HG02852 (cell line): ENCODE results near the gene TSPEAR.
"Not testable (repeated sequence)": the region's sequence is repeated elsewhere in the genome, so short reads cannot be mapped to it uniquely, and the experiment has no call there.

Source experiments
- ATAC-seq: cut with Tn5 transposase; IDR thresholded peaks from one replicate; pipeline ENCODE4 v1.9.1; 2021; ENCODE audit warnings: mild to moderate bottlenecking, moderate library complexity; ENCODE audit not compliant: unreplicated experiment

TSPEAR gene

DNA sequence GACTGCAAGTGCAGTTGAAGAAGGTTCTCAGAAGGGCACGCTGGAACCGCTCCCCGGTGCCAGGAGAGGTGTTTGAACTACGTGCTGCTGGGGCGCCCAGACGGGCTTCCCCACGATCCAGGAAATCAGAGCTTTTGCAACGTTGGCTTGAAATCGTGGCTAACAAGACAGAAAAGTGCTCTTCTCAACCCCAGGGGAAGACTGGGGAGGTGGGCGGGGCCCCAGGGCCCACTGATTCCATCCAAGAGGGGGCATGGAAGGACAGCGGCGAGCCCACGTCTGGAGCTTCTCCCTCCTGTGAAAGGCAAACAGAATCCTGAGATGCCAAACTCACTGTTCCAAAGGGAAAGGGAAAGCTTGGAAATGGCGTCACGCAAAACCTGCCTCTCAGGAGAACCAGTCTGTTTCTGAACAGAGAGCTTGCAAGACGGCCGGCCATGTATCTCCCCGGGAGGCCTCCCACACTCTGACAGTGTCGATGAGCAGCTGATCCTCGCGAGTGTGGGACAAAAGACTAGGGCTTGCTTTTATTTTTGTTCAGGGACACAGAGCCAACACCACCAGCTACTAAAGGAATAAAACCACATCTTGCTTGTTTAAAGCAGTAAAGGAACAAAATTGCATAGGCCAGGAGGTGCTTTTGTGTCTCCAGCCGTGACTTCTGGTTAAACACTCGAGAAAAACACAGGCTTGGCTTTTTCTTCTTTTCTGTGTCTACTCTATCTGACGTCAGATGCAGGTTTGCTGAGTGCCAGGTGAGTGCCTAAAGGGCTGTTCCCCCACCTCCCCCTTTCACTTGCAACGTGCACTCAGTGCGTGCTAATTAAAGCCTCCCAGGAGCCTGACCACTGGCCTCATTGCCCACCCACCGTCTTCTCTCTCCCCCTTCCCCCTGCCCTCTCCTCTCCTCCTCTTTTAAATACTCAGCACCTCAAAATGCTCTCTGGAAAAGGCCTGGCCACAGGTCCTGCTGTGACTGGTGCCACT is 214.5 kb downstream of the TSPEAR start:
- ATAC-seq, result no peak

DNA sequence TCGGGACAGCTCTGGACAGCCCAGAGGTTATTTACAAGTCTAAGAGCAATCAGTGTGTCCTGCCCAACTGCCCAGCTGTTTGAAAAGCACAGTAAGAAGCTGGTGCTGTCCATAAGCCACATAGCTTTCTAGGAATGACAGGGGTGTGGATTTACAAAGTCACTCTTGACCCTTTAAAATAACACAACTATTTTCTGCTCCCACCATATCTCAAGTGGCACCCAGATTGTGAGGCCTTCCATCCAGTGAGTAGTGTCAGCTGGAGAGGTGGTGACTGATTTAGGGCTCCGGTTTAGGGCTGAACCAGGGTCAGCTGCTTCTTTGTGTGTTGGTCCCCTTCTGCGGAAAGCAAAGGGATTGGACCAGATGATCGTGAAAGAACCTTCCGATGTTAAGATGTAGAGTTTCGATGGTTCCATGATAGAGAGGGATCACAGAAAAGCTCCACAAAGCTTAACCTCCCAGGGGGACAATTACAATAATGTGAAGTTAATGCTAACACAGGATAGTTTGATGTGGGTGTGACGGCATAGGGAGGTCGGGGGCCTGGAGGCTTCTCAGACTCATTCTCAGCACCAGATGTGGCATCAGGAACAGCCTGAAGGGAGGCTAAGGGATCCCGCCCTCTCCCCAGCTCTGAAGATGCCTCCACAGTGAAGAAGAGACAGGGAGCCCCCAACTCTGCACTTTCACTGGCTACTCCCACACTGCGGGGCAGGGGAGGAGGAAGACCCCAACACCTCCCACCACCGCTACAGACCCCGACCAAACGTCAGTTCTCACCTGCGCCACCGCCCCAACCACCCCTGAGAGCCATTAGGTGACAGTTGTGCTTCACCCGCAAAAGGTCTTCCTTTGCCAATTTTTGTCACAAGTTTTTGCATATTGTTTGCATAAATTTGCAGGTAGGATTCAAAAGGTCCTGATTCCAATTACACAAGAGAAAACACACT is 215.5 kb downstream of the TSPEAR start:
- no peak for ATAC-seq

DNA sequence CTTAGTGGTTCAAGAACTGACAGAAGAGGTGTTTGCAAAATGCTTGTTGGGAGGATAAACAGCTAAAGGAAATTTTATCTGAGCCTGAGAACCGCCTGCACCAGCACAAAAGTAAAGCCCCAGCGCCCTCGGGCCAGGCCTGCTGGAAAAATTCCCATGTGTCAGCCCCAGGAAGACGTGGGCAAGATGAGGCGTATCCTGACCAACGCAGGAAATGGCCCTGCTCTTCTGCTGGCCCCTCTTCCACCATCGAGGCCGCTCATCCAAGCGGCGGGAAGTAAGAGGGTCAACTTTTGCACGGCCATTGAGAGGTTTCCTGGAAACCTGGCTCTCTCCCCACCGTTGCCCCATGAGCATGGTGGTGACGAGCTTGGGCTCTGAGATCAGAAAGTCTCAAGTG is 216.4 kb downstream of the TSPEAR start:
- ATAC-seq, result no peak

DNA sequence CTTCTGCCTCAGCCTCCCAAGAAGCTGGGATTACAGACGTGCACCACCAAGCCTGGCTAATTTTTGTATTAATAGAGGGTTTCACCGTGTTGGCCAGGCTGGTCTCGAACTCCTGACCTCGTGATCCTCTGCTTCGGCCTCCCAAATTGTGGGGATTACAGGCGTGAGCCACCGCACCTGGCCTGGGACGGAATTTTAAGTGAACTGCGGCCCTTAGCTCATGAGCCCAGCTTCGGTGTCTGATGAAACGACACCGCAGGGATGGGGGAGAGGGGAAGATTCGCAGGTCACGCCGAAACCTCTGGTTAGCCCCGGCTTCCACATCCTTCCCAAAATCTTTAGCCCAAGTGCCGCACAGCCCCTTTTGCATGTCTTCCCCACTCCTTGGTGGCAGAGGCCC is 217.0 kb downstream of the TSPEAR start:
- ATAC-seq, result no peak

DNA sequence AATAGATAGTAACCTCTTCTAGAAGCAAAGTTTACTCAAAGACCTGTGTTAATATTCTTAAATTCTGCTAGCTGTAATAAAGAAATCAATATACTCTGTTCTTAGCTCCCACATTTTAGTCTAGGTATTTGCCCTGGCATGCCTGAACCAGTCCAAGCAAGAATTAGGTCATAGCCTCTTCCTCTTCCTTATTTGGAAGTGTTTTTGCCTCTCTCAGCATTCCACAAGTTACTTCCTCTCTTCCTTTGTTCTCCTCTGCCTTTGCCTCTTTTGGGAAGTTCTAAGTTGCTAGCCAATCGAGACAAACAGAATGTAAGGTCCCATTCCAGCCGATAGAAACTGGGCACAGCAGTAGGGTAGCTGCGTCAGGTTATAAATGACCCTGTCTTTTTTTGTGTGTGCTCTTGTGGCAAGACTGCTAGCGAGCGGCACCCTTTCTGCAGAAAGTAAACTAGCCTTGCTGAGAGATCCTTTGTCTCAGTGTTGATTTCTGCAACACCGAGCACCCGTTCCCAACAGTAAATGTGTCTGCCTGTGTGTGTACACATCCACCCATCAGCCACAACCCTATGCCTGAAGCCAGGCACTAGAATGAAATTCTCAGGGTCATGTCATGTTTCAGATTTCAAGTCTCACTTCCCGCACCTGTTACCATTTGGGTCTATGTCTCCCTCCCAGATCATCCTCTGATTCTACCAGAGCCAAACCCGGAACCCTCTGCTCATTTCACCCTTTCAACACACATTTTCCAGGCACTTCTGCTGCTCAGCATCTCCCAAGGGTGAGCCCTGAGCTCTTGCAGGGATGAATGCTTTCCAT is 218.6 kb downstream of the TSPEAR start:
- ATAC-seq, result no peak

DNA sequence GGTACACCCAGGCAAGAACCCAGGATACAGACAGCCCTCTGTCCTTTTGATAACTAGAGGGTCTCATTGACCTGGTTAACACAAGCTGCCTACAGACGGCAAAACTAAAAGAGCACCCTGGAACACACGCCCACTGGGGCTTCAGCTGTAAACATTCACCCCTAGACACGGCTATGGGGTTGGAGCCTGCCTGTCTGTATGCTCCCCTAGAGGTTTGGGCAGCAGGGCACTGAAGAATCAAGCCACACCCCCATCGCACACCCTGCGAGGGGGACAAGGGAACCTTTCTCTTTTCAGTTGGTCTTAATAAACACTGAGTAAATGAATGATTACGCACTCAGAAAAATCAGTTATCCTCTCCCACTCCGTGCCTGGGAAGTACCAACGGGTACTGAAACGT is 220.6 kb downstream of the TSPEAR start:
- ATAC-seq, result no peak

DNA sequence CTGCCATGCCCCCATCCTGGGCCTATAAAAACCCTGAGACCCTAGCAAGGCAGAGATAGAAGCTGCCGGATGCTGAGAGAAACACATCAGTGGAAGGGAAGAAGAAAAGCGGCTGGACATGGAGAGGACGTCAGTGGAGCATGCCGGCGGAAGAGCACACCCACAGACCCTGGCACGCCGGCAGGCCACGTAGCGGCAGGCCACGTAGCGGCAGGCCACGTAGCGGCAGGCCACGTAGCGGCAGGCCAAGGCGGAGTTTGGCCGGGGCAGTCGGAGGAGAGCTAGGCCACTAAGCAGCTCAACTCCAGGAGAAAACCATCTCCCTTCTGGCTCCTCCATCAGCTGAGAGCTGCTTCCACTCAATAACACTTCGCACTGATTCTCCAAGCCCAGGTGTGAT is 221.0 kb downstream of the TSPEAR start:
- ATAC-seq, result no peak

DNA sequence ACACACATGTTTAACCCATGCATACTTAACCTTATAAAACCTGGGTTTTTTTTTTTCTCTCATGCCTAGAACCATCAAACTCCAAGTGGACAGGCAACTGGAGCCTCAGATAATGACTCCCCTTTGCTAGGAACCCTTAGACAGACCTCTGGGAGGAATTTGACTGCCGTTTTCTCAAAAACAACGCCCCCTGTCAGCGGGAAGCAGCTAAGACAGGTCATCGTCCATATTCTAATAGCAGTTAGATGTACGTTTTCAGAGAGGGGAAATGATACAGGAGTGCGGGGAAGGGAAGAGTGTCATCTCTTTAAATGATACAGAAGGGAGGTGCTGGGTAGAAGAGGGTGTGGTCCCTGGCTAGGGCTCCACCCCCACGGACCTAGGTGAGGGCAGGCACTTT is 221.4 kb downstream of the TSPEAR start:
- ATAC-seq, result no peak

DNA sequence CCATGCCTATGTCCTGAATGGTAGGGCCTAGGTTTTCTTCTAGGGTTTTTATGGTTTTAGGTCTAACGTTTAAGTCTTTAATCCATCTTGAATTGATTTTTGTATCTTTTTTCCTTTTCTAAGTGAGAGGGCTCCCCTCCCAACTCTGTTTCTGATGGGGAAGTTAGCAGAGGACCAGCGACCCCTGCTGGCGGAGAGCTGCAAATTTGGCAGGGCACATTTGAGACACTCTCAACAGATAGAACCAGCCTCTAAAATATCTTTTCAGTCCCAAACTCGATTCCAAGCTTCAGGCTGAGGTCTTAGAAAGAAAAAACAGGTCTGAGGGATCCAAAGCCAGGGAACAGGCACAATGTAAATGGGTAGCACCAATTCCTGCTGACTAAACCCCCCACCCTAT is 223.5 kb downstream of the TSPEAR start:
- no peak for ATAC-seq

DNA sequence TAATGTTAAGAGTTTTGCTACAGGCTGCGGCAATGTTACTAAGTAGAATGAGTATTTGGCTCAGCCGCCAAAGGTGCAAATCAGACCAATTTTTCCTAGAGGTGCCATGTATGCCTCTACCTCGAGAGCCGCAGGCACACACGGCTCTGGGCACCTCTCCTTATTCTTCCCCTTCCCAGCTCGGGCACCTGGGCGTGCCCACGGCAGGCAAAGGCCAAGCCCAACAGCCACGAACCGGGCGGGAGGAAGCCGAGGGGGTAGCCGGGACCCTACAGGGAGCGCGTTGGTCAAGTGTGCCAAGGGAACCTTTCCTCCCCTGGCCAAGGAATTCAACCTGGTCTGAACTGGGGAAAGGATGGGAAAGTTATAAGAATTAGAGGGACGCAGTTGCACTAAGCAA is 225.1 kb downstream of the TSPEAR start:
- ATAC-seq, result no peak

DNA sequence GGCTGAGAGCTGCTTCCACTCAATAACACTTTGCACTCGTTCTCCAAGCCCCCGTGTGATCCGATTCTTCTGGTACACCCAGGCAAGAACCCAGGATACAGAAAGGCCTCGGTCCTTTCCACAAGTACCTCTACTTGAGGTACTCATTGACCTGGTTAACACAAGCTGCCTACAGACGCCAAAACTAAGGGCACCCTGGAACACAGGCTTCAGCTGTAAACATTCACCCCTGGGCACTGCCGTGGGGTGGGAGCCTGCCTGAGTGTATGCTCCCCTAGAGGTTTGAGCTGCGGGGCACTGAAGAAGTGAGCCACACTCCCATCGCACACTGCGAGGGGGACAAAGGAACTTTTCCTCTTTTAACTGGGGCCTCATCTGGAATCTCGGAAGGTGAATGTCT is 225.6 kb downstream of the TSPEAR start:
- ATAC-seq, result no peak

DNA sequence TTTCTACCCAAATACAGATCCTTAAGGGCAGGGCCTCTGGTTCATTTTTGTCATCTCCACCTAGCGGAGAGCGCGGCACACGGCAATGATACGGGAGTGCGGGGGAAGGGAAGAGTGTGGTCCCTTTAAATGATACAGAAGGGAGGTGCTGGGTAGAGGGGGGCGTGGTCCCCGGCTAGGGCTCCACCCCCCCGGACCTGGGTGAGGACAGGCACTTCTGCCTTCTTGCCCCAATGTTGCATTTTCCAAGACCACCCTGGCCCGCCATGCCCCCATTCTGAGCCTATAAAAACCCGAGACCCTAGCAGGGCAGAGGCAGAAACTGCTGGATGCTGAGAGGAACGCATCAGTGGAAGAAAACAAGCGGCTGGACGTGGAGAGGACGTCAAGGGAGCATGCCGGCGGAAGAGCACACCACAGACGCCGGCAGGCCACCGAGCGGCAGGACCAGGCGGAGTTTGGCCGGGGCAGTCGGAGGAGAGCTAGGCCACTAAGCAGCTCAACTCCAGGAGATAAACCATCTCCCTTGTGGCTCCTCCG is 226.0 kb downstream of the TSPEAR start:
- ATAC-seq, result no peak

DNA sequence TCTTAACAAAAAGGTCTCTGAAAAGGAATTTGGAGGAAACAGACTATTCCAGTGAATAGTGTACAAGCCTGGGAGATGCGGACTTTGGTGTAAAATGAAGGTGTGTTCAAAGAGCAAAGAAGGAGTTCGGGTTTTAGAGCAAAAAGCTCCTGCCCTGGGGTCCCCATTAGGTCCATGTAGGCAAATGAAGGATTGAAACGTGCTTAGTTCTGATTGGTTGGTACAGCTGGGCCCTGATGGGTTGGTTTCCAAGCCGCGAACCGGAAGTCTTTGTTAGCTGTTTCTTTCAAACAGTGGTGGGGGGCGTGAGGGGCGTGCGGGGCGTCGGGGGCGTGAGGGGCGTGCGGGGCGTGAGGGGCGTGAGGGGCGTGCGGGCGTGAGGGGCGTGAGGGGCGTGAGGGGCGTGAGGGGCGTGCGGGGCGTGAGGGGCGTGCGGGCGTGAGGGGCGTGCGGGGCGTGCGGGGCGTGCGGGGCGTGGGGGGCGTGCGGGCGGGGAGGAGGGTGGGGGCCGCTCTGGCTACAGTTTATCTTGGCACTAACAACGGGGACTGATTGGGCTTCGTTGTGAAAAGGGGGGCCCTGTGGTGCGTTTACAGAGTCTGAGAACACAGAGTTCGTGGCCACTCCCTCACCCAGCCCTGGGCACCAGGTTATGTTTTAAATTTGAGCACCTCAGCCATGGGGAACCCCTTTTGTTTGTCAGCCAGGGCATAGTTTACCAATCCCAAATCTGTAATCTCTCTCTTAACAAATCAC is 226.7 kb downstream of the TSPEAR start:
- ATAC-seq, result no peak

DNA sequence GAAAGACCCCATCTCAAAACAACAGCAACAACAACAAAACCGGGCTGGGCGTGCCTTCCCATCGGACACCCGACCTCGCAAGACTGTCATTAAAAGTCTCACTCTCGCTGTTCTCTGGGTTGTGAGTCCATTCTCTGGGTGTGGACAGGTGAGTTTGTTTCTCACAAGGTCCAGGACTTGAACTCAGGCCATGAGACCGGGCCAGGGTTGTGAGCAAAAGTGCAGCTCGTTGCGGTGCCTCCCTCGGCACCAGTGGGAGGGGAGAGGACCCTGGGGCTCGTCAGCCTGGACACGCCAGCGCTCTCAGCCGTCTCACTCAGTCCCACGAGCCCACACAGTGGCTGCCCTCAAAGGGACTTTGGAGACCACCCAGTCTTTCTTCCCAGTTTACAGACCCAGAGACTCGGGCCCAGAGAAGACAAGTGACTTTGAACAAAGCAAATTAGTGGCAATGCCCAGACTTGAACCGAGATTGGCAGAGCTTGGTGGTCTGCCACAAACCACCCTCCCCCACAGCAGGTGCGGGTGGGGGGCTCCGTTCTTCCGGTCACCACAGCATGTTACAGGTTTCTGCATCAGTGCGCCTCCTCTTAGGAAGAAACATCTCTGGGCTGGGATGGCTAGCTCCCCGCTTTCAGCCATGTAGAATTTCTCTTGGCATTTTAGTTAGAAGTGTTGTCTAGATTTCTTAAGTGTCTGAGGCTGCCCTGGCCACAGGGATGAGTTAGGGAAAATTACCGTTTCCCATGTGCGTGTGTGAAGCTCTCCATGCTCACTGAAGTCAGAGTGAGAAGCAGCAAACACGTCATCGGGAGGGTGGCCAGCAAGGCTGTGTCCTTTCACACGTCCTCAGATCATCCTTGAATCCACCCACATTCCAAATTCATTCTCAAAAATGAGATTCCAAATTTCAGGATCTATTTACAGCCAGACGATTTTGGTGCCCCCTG is 227.8 kb downstream of the TSPEAR start:
- ATAC-seq, result no peak

DNA sequence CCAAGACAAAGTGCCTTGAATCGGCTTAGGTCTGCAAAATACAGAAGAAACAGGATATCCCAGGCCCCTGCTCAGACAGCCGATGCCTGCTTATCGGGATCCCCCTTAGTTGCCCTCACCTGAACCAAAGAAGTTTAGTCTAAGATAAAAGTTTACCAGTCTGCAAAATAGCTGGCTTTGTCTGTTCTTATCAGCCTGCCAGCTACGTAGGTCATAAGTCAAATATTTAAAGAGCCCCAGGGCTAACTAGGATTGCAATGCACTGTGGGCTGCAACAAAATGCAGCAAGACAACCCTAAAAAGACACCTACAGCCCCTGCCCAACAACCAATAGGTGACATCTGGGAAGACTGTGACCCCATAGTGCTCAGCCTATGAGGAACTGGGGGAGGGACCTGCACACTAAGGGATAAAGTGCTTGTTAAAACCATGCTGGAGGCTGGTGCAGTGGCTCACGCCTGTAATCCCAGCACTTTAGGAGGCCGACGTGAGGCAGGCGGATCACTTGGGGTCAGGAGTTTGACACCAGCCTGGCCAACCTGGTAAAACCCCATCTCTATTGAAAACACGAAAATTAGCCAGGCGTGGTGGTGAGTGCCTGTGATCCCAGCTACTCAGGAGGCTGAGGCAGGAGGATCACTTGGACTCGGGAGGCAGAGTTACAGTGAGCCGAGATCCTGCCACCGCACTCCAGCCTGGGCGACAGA is 228.6 kb downstream of the TSPEAR start:
- ATAC-seq, result no peak

DNA sequence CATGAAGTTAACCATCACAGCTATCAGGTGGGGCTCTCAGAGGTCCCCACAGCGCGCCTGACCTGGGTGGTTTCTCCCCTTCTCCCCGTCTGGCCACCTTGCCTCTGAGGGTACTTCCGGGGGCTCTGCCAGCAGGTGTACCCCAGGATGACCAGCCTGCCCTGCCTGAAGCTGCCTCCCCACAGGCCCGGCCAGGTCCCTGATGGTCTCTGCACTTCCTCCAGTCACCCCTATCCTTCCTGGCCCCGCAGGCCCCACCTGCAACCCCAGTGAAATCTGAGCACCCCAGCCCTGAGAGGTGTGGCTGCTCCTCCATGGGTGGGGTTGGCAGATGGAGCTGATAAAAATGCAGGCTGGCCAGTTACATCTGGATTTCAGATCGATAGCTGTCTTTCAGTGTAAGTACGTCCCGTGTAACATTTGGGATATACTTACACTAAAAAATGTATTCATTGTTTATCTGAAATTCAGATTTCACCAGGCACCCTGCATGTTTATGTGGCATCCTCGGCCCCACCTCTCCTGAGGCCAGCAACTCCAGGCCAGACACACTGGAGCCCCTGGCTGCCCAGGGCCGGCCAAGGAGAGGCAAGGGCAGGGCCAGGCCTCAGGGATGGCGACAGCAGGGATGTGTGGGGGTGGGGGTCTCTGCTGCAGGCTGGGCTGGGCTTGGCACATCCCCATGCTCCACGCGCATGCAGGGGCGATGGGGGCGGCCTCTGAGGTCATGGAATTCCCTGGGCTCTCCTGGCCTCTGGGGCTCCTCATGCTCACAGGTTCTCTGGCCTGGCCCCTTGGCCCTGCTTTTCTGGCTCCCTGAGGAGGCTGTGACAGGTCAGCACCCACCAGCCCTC is 230.9 kb downstream of the TSPEAR start:
- no peak for ATAC-seq

DNA sequence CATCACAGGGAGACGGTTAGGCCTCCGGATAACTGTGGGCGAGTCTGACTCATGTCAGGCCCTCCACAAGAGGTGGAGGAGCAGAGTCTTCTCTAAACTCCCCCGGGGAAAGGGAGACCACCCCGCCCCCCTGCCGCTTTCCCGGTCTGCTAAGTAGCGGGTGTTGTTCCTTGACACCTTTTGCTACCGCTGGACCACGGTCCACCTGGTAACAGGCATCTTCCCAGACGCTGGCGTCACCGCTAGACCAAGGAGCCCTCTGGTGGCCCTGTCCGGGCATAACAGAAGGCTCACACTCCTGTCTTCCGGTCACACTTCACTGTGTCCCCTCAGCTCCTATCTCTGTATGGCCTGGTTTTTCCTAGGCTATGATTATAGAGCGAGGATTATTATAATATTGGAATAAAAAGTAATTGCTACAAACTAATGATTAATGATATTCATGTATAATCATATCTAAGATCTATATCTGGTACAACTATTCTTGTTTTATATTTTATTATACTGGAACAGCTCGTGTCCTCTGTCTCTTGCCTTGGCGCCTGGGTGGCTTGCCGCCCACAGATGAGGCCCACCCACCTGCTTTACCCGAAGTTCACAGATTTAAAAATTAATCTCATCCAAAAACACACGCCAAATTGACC is 231.7 kb downstream of the TSPEAR start:
- not testable (repeated sequence) for ATAC-seq
